HepG2 (cell line): Measurements from ENCODE around the gene CPNE1. TPM values are rescaled to one million over a fixed set of nuclear protein-coding genes. Genes with fewer than 3 reads are reported as not detected.

Experiments used
- BRCA1 ChIP-seq: sonication (generic); formaldehyde crosslinking; IDR thresholded peaks from 2 replicates; pipeline ENCODE4 v1.4.0; 2020; ENCODE audit warnings: missing genetic modification reagents
- GLI4 ChIP-seq: sonication (generic); formaldehyde crosslinking; IDR thresholded peaks from 2 replicates; pipeline ENCODE4 v1.5.1; 2020; ENCODE audit warnings: missing genetic modification reagents, mild to moderate bottlenecking, moderate library complexity, borderline replicate concordance
- GMEB1 ChIP-seq: sonication (generic); formaldehyde crosslinking; IDR thresholded peaks from 2 replicates; pipeline ENCODE4 v1.5.1; 2020; ENCODE audit warnings: missing genetic modification reagents, mild to moderate bottlenecking, borderline replicate concordance
- GTF2F1 ChIP-seq: fragments of 150-350 bp; IDR thresholded peaks from 2 replicates; pipeline ENCODE4 v1.6.1; 2014; ENCODE audit warnings: low read length
- NR2F6 ChIP-seq, 2 experiments: IDR thresholded peaks; 2 replicates each; pipeline ENCODE4 v1.6.1; 2016; ENCODE audit warnings: antibody characterized with exemption in 1 of 2, mild to moderate bottlenecking in 1 of 2
- PHF8 ChIP-seq: sonication (generic); formaldehyde crosslinking; IDR thresholded peaks from 2 replicates; pipeline ENCODE4 v1.5.0; 2020; ENCODE audit warnings: missing genetic modification reagents
- RAD21 ChIP-seq: fragments of 450-650 bp; formaldehyde crosslinking; IDR thresholded peaks from 2 replicates; pipeline ENCODE4 v1.5.0; 2020; ENCODE audit warnings: mild to moderate bottlenecking
- SP1 ChIP-seq, 2 experiments: fragments of 450-650 bp in 1 of 2; sonication (generic) in 1 of 2; formaldehyde crosslinking in 1 of 2; IDR thresholded peaks; 2 replicates each; pipeline versions ENCODE4 v1.4.0 to v1.6.1; 2016 to 2020; ENCODE audit warnings: missing genetic modification reagents in 1 of 2
- THAP8 ChIP-seq: sonication (generic); formaldehyde crosslinking; IDR thresholded peaks from 2 replicates; pipeline ENCODE4 v1.5.1; 2020; ENCODE audit warnings: missing genetic modification reagents, mild to moderate bottlenecking, borderline replicate concordance
- UBTF ChIP-seq: sonication (generic); formaldehyde crosslinking; IDR thresholded peaks from 2 replicates; pipeline ENCODE4 v1.4.0; 2020; ENCODE audit warnings: mild to moderate bottlenecking, missing genetic modification reagents
- ZNF275 ChIP-seq: sonication (generic); formaldehyde crosslinking; IDR thresholded peaks from 2 replicates; pipeline ENCODE4 v1.8.0; 2022; ENCODE audit warnings: missing genetic modification reagents, mild to moderate bottlenecking, inconsistent platforms, borderline replicate concordance
- ZNF296 ChIP-seq: sonication (generic); formaldehyde crosslinking; conservative IDR thresholded peaks from 2 replicates; pipeline ENCODE4 v1.5.0; 2020; ENCODE audit warnings: mild to moderate bottlenecking, missing genetic modification reagents
- ZNF556 ChIP-seq: sonication (generic); formaldehyde crosslinking; IDR thresholded peaks from 2 replicates; pipeline ENCODE4 v1.4.0; 2020; ENCODE audit warnings: mild to moderate bottlenecking, missing genetic modification reagents, borderline replicate concordance
- polyA plus RNA-seq, 8 experiments: library from polyadenylated mRNA; depleted of rRNA in 3 of 8; stranded (reverse) in 7 of 8; unstranded in 1 of 8; fragments of >200 nt; fragmentation: Illumina TruSeq in 4 of 8; extraction: Trizol in 4 of 8; gene quantifications; 2 replicates each; pipeline versions ENCODE4 v1.2.1 to v1.2.3, GENCODE V29; 2011 to 2016; ENCODE audit warnings: low read depth in 4 of 8, missing spikeins in 1 of 8, mixed read lengths in 1 of 8; ENCODE audit not compliant: insufficient read depth in 1 of 8
- total RNA-seq, 5 experiments: library from RNA; depleted of rRNA; stranded (reverse); fragments of >200 nt; fragmentation: Illumina TruSeq; extraction: Trizol; gene quantifications; 2 replicates each; pipeline ENCODE4 v1.2.3, GENCODE V29; 2016; ENCODE audit warnings: low read depth in 1 of 5
- TF ChIP-seq, protein P1 (sequence below): sonication (generic); formaldehyde crosslinking; IDR thresholded peaks from 2 replicates; pipeline ENCODE4 v1.5.0; 2020; ENCODE audit warnings: missing genetic modification reagents
- TF ChIP-seq, protein P2 (sequence below): sonication (generic); formaldehyde crosslinking; IDR thresholded peaks from 2 replicates; pipeline ENCODE4 v1.5.1; 2020; ENCODE audit warnings: mild to moderate bottlenecking, missing genetic modification reagents, moderate library complexity

CPNE1 gene
- total and polyA plus RNA-seq, 2 of the 13 experiments (the other 11 are each of a cell fraction or from before 2014, with no cell fraction given), result 408 to 431 TPM

GRCh38 chr20:35616465-35617396 lies 48.0 kb downstream of the CPNE1 start (continued):
- no peak for TF ChIP-seq ZNF275 (CRISPR knock-in tag)
- peak; percentile 79; the same call in 1 of the 2 replicates for TF ChIP-seq ZNF556
- no peak for TF ChIP-seq GLI4 (CRISPR knock-in tag)
- no peak for TF ChIP-seq GTF2F1
- TF ChIP-seq, protein P1, sequence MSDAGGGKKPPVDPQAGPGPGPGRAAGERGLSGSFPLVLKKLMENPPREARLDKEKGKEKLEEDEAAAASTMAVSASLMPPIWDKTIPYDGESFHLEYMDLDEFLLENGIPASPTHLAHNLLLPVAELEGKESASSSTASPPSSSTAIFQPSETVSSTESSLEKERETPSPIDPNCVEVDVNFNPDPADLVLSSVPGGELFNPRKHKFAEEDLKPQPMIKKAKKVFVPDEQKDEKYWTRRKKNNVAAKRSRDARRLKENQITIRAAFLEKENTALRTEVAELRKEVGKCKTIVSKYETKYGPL (CRISPR knock-in tag), result peak; percentile 70; the same call in 1 of the 2 replicates
- no peak; the same call in none of the 2 replicates for TF ChIP-seq PHF8
- TF ChIP-seq THAP8 (CRISPR knock-in tag), result peak; percentile 98; the same call in 1 of the 2 replicates
- TF ChIP-seq, protein P2, sequence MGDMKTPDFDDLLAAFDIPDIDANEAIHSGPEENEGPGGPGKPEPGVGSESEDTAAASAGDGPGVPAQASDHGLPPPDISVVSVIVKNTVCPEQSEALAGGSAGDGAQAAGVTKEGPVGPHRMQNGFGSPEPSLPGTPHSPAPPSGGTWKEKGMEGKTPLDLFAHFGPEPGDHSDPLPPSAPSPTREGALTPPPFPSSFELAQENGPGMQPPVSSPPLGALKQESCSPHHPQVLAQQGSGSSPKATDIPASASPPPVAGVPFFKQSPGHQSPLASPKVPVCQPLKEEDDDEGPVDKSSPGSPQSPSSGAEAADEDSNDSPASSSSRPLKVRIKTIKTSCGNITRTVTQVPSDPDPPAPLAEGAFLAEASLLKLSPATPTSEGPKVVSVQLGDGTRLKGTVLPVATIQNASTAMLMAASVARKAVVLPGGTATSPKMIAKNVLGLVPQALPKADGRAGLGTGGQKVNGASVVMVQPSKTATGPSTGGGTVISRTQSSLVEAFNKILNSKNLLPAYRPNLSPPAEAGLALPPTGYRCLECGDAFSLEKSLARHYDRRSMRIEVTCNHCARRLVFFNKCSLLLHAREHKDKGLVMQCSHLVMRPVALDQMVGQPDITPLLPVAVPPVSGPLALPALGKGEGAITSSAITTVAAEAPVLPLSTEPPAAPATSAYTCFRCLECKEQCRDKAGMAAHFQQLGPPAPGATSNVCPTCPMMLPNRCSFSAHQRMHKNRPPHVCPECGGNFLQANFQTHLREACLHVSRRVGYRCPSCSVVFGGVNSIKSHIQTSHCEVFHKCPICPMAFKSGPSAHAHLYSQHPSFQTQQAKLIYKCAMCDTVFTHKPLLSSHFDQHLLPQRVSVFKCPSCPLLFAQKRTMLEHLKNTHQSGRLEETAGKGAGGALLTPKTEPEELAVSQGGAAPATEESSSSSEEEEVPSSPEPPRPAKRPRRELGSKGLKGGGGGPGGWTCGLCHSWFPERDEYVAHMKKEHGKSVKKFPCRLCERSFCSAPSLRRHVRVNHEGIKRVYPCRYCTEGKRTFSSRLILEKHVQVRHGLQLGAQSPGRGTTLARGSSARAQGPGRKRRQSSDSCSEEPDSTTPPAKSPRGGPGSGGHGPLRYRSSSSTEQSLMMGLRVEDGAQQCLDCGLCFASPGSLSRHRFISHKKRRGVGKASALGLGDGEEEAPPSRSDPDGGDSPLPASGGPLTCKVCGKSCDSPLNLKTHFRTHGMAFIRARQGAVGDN (CRISPR knock-in tag), result no peak; the same call in 1 of the 2 replicates
- TF ChIP-seq GMEB1 (CRISPR knock-in tag), result peak; percentile 38
- peak; percentile 73; the same call in 1 of the 2 replicates for TF ChIP-seq BRCA1 (CRISPR knock-in tag)
- peak; percentile 48; the same call in 1 of the 2 replicates for TF ChIP-seq SP1 (IDR thresholded peaks at IDR 0.05)
- peak; percentile 82 for TF ChIP-seq SP1 (CRISPR knock-in tag; IDR thresholded peaks at IDR 0.05)
- TF ChIP-seq UBTF (CRISPR knock-in tag), result peak; percentile 46; the same call in 1 of the 2 replicates
- TF ChIP-seq RAD21, result peak; percentile 64; the same call in 1 of the 2 replicates
- TF ChIP-seq ZNF296 (CRISPR knock-in tag), result no peak
- no peak; the same call in 1 of the 2 replicates for TF ChIP-seq NR2F6 (IDR thresholded peaks at IDR 0.05)
- peak; percentile 57; the same call in 1 of the 2 replicates for TF ChIP-seq NR2F6 (CRISPR knock-in tag; IDR thresholded peaks at IDR 0.05)
